OCI-LY3 (cell line): ENCODE measurements around the gene CITED1.
"Not testable (repeated sequence)": the region's sequence is repeated elsewhere in the genome, so short reads cannot be mapped to it uniquely, and the experiment has no call there.

Source experiments
- H2AFZ ChIP-seq: fragments of 200-600, 300-600 bp; shearing (Covaris generic); 2 replicates; pipeline ENCODE4 v1.6.0; 2014; ENCODE audit warnings: antibody characterized with exemption, low read depth, low read length
- H3K27ac ChIP-seq: fragments of 200-600, 300-600 bp; sonication (generic); 2 replicates; pipeline ENCODE4 v1.5.1; 2014; ENCODE audit warnings: mild to moderate bottlenecking, low read length, moderate library complexity, mixed read lengths
- H3K27me3 ChIP-seq: fragments of 200-600, 300-600 bp; sonication (generic); 2 replicates; pipeline ENCODE4 v1.6.1; 2014; ENCODE audit warnings: low read depth, low read length, mixed read lengths
- H3K36me3 ChIP-seq: fragments of 200-600, 300-600 bp; sonication (generic); replicated peaks from 2 replicates; pipeline ENCODE3; 2014; ENCODE audit warnings: low read depth, low read length, mixed read lengths
- H3K4me1 ChIP-seq: fragments of 300-600, 200-600 bp; sonication (generic); 2 replicates; pipeline ENCODE4 v1.6.1; 2014; ENCODE audit warnings: low read length, mixed read lengths
- H3K4me2 ChIP-seq: fragments of 200-600, 300-600 bp; sonication (generic); 2 replicates; pipeline ENCODE4 v1.6.1; 2014; ENCODE audit warnings: low read length, mixed read lengths
- H3K4me3 ChIP-seq: fragments of 300-600, 200-600 bp; sonication (generic); 2 replicates; pipeline ENCODE4 v1.5.1; 2014; ENCODE audit warnings: antibody characterized with exemption, mild to moderate bottlenecking, low read length, moderate library complexity
- H3K79me2 ChIP-seq: fragments of 300-600, 200-600 bp; shearing (Covaris generic); 2 replicates; pipeline ENCODE4 v1.6.1; 2014; ENCODE audit warnings: mild to moderate bottlenecking, low read length, mixed read lengths
- H3K9ac ChIP-seq: fragments of 300-600, 200-600 bp; shearing (Covaris generic); 2 replicates; pipeline ENCODE4 v1.6.0; 2014; ENCODE audit warnings: mild to moderate bottlenecking, low read length, moderate library complexity
- H3K9me3 ChIP-seq: fragments of 200-600, 300-600 bp; shearing (Covaris generic); 2 replicates; pipeline ENCODE4 v1.6.1; 2014; ENCODE audit warnings: low read length, mixed read lengths; ENCODE audit not compliant: insufficient read depth
- H4K20me1 ChIP-seq: fragments of 200-600, 300-600 bp; sonication (generic); 2 replicates; pipeline ENCODE4 v1.6.1; 2016; ENCODE audit warnings: low read length, mixed read lengths; ENCODE audit not compliant: insufficient read depth
- EZH2phosphoT487 ChIP-seq: fragments of 200-600 bp; shearing (Covaris generic); IDR thresholded peaks from 2 replicates; pipeline ENCODE4 v1.6.1; 2018; ENCODE audit warnings: antibody characterized with exemption, mixed run types, low read depth
- TF ChIP-seq, protein P1 (sequence below): fragments of 200-600, 300-600 bp; sonication (generic); IDR thresholded peaks from 2 replicates; pipeline ENCODE4 v1.5.1; 2014; ENCODE audit warnings: antibody characterized with exemption, low read length, low read depth

CITED1 gene

GRCh38 chrX:72340041-72340440, 34.3 kb upstream of the CITED1 start:
- no peak overlapping the region for H3K4me2 ChIP-seq
- no peaks in the 10 kb centered on the region for H3K27me3 ChIP-seq
- H3K36me3 ChIP-seq = no peaks in the 10 kb centered on the region
- H3K9ac ChIP-seq = no peak overlapping the region
- no peak overlapping the region for H2AFZ ChIP-seq
- H3K4me3 ChIP-seq = no peak overlapping the region
- H4K20me1 ChIP-seq = no peaks in the 10 kb centered on the region
- no peak for TF ChIP-seq EZH2phosphoT487
- TF ChIP-seq, protein P1, sequence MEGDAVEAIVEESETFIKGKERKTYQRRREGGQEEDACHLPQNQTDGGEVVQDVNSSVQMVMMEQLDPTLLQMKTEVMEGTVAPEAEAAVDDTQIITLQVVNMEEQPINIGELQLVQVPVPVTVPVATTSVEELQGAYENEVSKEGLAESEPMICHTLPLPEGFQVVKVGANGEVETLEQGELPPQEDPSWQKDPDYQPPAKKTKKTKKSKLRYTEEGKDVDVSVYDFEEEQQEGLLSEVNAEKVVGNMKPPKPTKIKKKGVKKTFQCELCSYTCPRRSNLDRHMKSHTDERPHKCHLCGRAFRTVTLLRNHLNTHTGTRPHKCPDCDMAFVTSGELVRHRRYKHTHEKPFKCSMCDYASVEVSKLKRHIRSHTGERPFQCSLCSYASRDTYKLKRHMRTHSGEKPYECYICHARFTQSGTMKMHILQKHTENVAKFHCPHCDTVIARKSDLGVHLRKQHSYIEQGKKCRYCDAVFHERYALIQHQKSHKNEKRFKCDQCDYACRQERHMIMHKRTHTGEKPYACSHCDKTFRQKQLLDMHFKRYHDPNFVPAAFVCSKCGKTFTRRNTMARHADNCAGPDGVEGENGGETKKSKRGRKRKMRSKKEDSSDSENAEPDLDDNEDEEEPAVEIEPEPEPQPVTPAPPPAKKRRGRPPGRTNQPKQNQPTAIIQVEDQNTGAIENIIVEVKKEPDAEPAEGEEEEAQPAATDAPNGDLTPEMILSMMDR = no peak
- H3K27ac ChIP-seq = no peak overlapping the region
- no peaks in the 10 kb centered on the region for H3K4me1 ChIP-seq
- H3K9me3 ChIP-seq = no peaks in the 10 kb centered on the region
- no peaks in the 10 kb centered on the region for H3K79me2 ChIP-seq

DNA sequence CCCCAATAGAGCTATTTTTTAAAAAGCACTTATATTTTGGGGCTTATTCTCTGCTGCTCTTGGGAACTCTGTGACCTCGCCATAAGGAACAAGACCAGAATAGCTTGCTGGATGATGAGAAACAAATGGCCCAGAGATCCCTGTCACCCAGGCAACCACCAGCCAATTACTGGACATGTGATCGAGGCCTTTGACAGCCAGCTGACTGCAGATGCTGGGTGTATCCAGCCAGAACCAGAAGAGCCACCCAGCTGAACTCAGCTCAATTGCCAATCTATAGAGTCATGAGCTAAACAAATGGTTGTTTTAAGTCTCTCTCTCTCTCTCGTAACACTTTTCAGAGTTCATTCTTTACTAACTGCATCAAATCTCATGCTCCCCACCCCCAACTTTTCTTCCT, 24.4 kb upstream of the CITED1 start:
- Histone ChIP-seq H3K9me3 (no peaks in the 10 kb centered on the region), H3K4me1 (no peaks in the 10 kb centered on the region), H3K79me2 (no peaks in the 10 kb centered on the region), H4K20me1 (no peaks in the 10 kb centered on the region), H3K27ac (no peak overlapping the region), H3K4me3 (no peak overlapping the region), H3K4me2 (no peak overlapping the region), H3K27me3 (no peaks in the 10 kb centered on the region), H3K36me3 (no peaks in the 10 kb centered on the region), H3K9ac (no peak overlapping the region), H2AFZ (no peak overlapping the region)
- TF ChIP-seq, protein P1 = no peak
- TF ChIP-seq EZH2phosphoT487 = no peak

GRCh38 chrX:72326605-72327300, 21.0 kb upstream of the CITED1 start:
- Histone ChIP-seq H3K4me2 (no peak overlapping the region), H2AFZ (no peak overlapping the region), H3K9ac (no peak overlapping the region), H3K27ac (no peak overlapping the region), H3K9me3 (no peaks in the 10 kb centered on the region), H4K20me1 (no peaks in the 10 kb centered on the region), H3K27me3 (no peaks in the 10 kb centered on the region), H3K4me3 (no peak overlapping the region), H3K79me2 (no peaks in the 10 kb centered on the region), H3K4me1 (no peaks in the 10 kb centered on the region), H3K36me3 (no peaks in the 10 kb centered on the region)
- TF ChIP-seq, protein P1 = no peak
- no peak for TF ChIP-seq EZH2phosphoT487

- H3K4me2 ChIP-seq, H3K79me2 ChIP-seq, H2AFZ ChIP-seq, H3K27ac ChIP-seq, H3K4me1 ChIP-seq, H3K9me3 ChIP-seq, H3K4me3 ChIP-seq, H4K20me1 ChIP-seq, H3K9ac ChIP-seq, H3K27me3 ChIP-seq, H3K36me3 ChIP-seq: not testable (repeated sequence)
Observed at GRCh38 chrX:72319651-72320050, 13.9 kb upstream of the CITED1 start.
